Measurements from ENCODE around the gene CFAP97D2.
"Not testable (repeated sequence)": the region's sequence is repeated elsewhere in the genome, so short reads cannot be mapped to it uniquely, and the experiment has no call there.

CFAP97D2 gene

DNA sequence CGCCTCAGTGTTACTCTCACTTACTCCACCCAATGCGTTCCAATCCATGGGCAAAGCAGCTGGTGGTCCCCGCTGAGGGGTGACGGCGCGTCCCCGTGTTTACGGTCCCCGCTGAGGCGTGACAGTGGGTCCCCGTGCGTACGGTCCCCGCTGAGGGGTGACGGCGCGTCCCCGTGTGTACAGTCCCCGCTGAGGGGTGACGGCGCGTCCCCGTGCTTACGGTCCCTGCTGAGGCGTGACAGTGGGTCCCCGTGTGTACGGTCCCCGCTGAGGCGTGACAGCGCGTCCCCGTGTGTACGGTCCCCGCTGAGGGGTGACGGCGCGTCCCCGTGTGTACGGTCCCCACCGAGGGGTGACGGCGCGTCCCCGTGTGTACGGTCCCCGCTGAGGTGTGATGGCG, 19.5 kb downstream of the CFAP97D2 start:
- H3K27me3 ChIP-seq (replicated peaks; ENCODE audit: insufficient read depth, low read length) = no peaks in the 10 kb centered on the region
- H3F3A ChIP-seq (ENCODE audit: insufficient read depth, low read length) = no peaks in the 10 kb centered on the region
- TF ChIP-seq, protein P1, sequence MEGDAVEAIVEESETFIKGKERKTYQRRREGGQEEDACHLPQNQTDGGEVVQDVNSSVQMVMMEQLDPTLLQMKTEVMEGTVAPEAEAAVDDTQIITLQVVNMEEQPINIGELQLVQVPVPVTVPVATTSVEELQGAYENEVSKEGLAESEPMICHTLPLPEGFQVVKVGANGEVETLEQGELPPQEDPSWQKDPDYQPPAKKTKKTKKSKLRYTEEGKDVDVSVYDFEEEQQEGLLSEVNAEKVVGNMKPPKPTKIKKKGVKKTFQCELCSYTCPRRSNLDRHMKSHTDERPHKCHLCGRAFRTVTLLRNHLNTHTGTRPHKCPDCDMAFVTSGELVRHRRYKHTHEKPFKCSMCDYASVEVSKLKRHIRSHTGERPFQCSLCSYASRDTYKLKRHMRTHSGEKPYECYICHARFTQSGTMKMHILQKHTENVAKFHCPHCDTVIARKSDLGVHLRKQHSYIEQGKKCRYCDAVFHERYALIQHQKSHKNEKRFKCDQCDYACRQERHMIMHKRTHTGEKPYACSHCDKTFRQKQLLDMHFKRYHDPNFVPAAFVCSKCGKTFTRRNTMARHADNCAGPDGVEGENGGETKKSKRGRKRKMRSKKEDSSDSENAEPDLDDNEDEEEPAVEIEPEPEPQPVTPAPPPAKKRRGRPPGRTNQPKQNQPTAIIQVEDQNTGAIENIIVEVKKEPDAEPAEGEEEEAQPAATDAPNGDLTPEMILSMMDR (IDR thresholded peaks at IDR 0.05; ENCODE audit: low read length) = no peak
- no peak for TF ChIP-seq EZH2 (optimal IDR thresholded peaks at IDR 0.05; ENCODE audit: low read depth, low read length)
- TF ChIP-seq EZH2phosphoT487 (IDR thresholded peaks at IDR 0.05; ENCODE audit: low read length) = no peak
- H3K4me3 ChIP-seq (ENCODE audit: low read length) = no peak overlapping the region
- no peak overlapping the region for H3K4me2 ChIP-seq (ENCODE audit: low read depth, low read length)
- peaks cover 14% of the 10 kb centered on the region for H3K4me1 ChIP-seq (ENCODE audit: low read length)
- H3K9me3 ChIP-seq (replicated peaks; ENCODE audit: insufficient read depth, low read length) = no peaks in the 10 kb centered on the region
- H3K79me2 ChIP-seq (ENCODE audit: low read length) = no peaks in the 10 kb centered on the region
- H3K9ac ChIP-seq (ENCODE audit: low read length) = no peak overlapping the region
- H3K36me3 ChIP-seq (replicated peaks; ENCODE audit: insufficient read depth, low read length) = no peaks in the 10 kb centered on the region
- no peaks in the 10 kb centered on the region for H3K9me2 ChIP-seq (replicated peaks; ENCODE audit: insufficient read depth, low read length)
- no peak for DNase-seq
- no peak overlapping the region for H3K27ac ChIP-seq (ENCODE audit: low read length)
- H2AFZ ChIP-seq (ENCODE audit: low read length) = no peak overlapping the region
- no peaks in the 10 kb centered on the region for H4K20me1 ChIP-seq (ENCODE audit: insufficient read depth, low read length)

DNA sequence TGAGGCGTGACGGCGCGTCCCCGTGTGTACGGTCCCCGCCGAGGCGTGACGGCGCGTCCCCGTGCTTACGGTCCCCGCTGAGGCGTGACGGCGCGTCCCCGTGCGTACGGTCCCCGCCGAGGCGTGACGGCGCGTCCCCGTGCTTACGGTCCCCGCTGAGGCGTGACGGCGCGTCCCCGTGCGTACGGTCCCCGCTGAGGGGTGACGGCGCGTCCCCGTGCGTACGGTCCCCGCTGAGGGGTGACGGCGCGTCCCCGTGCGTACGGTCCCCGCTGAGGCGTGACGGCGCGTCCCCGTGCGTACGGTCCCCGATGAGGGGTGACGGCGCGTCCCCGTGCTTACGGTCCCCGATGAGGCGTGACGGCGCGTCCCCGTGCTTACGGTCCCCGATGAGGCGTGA, 20.5 kb downstream of the CFAP97D2 start:
- H3K27me3 ChIP-seq (replicated peaks; ENCODE audit: insufficient read depth, low read length); H2AFZ ChIP-seq (ENCODE audit: low read length); H3K9me2 ChIP-seq (replicated peaks; ENCODE audit: insufficient read depth, low read length); H3K9me3 ChIP-seq (replicated peaks; ENCODE audit: insufficient read depth, low read length); H3K9ac ChIP-seq (ENCODE audit: low read length); H3K27ac ChIP-seq (ENCODE audit: low read length); H3K79me2 ChIP-seq (ENCODE audit: low read length); H3K4me1 ChIP-seq (ENCODE audit: low read length); H3K36me3 ChIP-seq (replicated peaks; ENCODE audit: insufficient read depth, low read length); H3K4me3 ChIP-seq (ENCODE audit: low read length); H3K4me2 ChIP-seq (ENCODE audit: low read depth, low read length); DNase-seq; H3F3A ChIP-seq (ENCODE audit: insufficient read depth, low read length); H4K20me1 ChIP-seq (ENCODE audit: insufficient read depth, low read length): not testable (repeated sequence)

DNA sequence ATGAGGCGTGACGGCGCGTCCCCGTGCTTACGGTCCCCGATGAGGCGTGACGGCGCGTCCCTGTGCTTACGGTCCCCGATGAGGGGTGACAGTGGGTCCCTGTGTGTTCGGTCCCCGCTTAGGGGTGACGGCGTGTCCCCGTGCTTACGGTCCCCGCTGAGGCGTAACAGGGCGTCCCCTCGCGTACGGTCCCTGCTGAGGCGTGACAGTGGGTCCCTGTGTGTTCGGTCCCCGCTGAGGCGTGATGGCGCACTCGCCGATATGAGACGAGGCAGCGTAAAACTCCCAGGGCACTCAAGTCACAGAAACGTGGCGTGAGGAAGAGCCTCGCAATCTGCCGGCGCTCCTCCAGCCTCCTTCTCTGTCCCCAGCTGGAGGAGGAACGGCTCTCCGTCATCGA, 20.9 kb downstream of the CFAP97D2 start:
- no peak for TF ChIP-seq EZH2 (optimal IDR thresholded peaks at IDR 0.05; ENCODE audit: low read depth, low read length)
- TF ChIP-seq, protein P1 (IDR thresholded peaks at IDR 0.05; ENCODE audit: low read length) = no peak
- no peak for TF ChIP-seq EZH2phosphoT487 (IDR thresholded peaks at IDR 0.05; ENCODE audit: low read length)
- no peak for DNase-seq
- H3K9me3 ChIP-seq (replicated peaks; ENCODE audit: insufficient read depth, low read length) = no peaks in the 10 kb centered on the region
- no peaks in the 10 kb centered on the region for H3F3A ChIP-seq (ENCODE audit: insufficient read depth, low read length)
- H3K9me2 ChIP-seq (replicated peaks; ENCODE audit: insufficient read depth, low read length) = no peaks in the 10 kb centered on the region
- no peaks in the 10 kb centered on the region for H3K36me3 ChIP-seq (replicated peaks; ENCODE audit: insufficient read depth, low read length)
- peaks cover 4% of the 10 kb centered on the region for H3K4me1 ChIP-seq (ENCODE audit: low read length)
- H3K9ac ChIP-seq (ENCODE audit: low read length) = no peak overlapping the region
- H3K27ac ChIP-seq (ENCODE audit: low read length) = no peak overlapping the region
- H3K27me3 ChIP-seq (replicated peaks; ENCODE audit: insufficient read depth, low read length) = no peaks in the 10 kb centered on the region
- H2AFZ ChIP-seq (ENCODE audit: low read length) = no peak overlapping the region
- no peaks in the 10 kb centered on the region for H3K79me2 ChIP-seq (ENCODE audit: low read length)
- H4K20me1 ChIP-seq (ENCODE audit: insufficient read depth, low read length) = no peaks in the 10 kb centered on the region
- H3K4me2 ChIP-seq (ENCODE audit: low read depth, low read length) = no peak overlapping the region
- H3K4me3 ChIP-seq (ENCODE audit: low read length) = no peak overlapping the region

DNA sequence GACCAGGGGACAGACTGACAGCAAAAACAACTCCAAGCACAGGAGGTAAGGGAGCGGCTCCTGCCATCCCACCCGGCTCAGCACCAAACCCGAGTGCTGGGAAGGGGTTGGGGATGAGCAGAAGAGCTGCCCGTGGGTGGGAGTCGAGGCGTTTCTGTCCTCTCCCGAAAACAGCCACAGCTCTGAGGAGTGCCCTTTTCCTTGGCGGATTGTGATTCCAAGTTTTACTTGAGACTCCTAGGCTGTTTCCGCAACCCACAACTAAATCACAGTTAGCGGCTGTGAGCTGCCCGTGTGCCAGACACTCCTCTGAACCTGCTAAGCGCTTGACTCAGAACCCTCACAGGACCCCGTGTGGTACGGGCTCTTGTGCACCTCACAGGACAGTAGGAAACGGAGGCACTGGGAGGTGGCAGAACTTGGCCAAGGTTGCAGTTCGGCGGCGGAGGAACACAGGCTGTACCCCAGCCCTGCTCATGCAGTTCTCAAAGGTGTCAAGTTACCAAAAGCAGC, 21.4 kb downstream of the CFAP97D2 start:
- H2AFZ ChIP-seq (ENCODE audit: low read length) = no peak overlapping the region
- TF ChIP-seq EZH2phosphoT487 (IDR thresholded peaks at IDR 0.05; ENCODE audit: low read length) (no peak), EZH2 (optimal IDR thresholded peaks at IDR 0.05; ENCODE audit: low read depth, low read length) (no peak)
- TF ChIP-seq, protein P1 (IDR thresholded peaks at IDR 0.05; ENCODE audit: low read length) = no peak
- no peak overlapping the region for H3K4me3 ChIP-seq (ENCODE audit: low read length)

More for the DNA sequence above, 21.4 kb downstream of the CFAP97D2 start:
- no peak for DNase-seq
- Histone ChIP-seq H3K9ac (ENCODE audit: low read length) (no peak overlapping the region), H3K79me2 (ENCODE audit: low read length) (no peaks in the 10 kb centered on the region), H3K4me2 (ENCODE audit: low read depth, low read length) (no peak overlapping the region), H3F3A (ENCODE audit: insufficient read depth, low read length) (no peaks in the 10 kb centered on the region), H4K20me1 (ENCODE audit: insufficient read depth, low read length) (no peaks in the 10 kb centered on the region), H3K9me3 (replicated peaks; ENCODE audit: insufficient read depth, low read length) (no peaks in the 10 kb centered on the region), H3K36me3 (replicated peaks; ENCODE audit: insufficient read depth, low read length) (no peaks in the 10 kb centered on the region), H3K27me3 (replicated peaks; ENCODE audit: insufficient read depth, low read length) (no peaks in the 10 kb centered on the region), H3K27ac (ENCODE audit: low read length) (no peak overlapping the region), H3K9me2 (replicated peaks; ENCODE audit: insufficient read depth, low read length) (no peaks in the 10 kb centered on the region), H3K4me1 (ENCODE audit: low read length) (no peaks in the 10 kb centered on the region)
